ENCODE results near the gene PCDHA11.
"Not testable (repeated sequence)": the region's sequence is repeated elsewhere in the genome, so short reads cannot be mapped to it uniquely, and the experiment has no call there.

Gene PCDHA11

GRCh38 chr5:140868721-140869554 lies at the start of gene PCDHA11:
Gene PCDHA11 (plus strand): TSS chr5:140868957. CDS start chr5:140869104, 147 bp downstream.
- no peak for DNase-seq

GRCh38 chr5:140821375-140822280 lies 47.1 kb upstream of the PCDHA11 start, which contains the start of gene PCDHA5:
Gene PCDHA5 (plus strand): TSS chr5:140821613.
- peak; percentile 55 to 67 for DNase-seq

- DNase-seq = no peak
Measured at GRCh38 chr5:140822281-140822629, 46.5 kb upstream of the PCDHA11 start.

- DNase-seq = not testable (repeated sequence)
Measured at GRCh38 chr5:140822969-140823368, 45.8 kb upstream of the PCDHA11 start.

GRCh38 chr5:140823475-140823874 lies 45.3 kb upstream of the PCDHA11 start:
- no peak for DNase-seq

- no peak for DNase-seq
Measured at GRCh38 chr5:140827704-140828361, 40.9 kb upstream of the PCDHA11 start, which contains the start of gene PCDHA6. Gene PCDHA6 (plus strand): TSS chr5:140827960. CDS start chr5:140828092, 132 bp downstream.

- no peak for DNase-seq
Measured at GRCh38 chr5:140828362-140828737, 40.4 kb upstream of the PCDHA11 start.

- not testable (repeated sequence) for DNase-seq
Measured at GRCh38 chr5:140829511-140830501, 39.0 kb upstream of the PCDHA11 start.

- DNase-seq = no peak
Measured at GRCh38 chr5:140833993-140834392, 34.8 kb upstream of the PCDHA11 start, which contains the start of gene PCDHA7. Gene PCDHA7 (plus strand): TSS chr5:140834269. CDS start chr5:140834384, 115 bp downstream.

- DNase-seq = not testable (repeated sequence)
Measured at GRCh38 chr5:140834439-140835008, 34.2 kb upstream of the PCDHA11 start.

GRCh38 chr5:140835622-140836510 lies 32.9 kb upstream of the PCDHA11 start:
- DNase-seq = no peak

- peak; percentile 39 to 49 for DNase-seq
Measured at GRCh38 chr5:140840978-140841962, 27.5 kb upstream of the PCDHA11 start, which contains the start of gene PCDHA8. Gene PCDHA8 (plus strand): TSS chr5:140841187. CDS start chr5:140841322, 135 bp downstream.

GRCh38 chr5:140842798-140843733 lies 25.7 kb upstream of the PCDHA11 start:
- no peak for DNase-seq

GRCh38 chr5:140848139-140849102 lies 20.3 kb upstream of the PCDHA11 start, which contains the start of gene PCDHA9:
Gene PCDHA9 (plus strand): TSS chr5:140848382. CDS start chr5:140848496, 114 bp downstream.
- not testable (repeated sequence) for DNase-seq

- DNase-seq = not testable (repeated sequence)
Measured at GRCh38 chr5:140849831-140850634, 18.7 kb upstream of the PCDHA11 start.

Measured in activated T-cell treated with anti-CD3 and anti-CD28 coated beads, Interleukin-2, amount 50 U/mL, for 48 hours (primary cell).